Measurements from ENCODE around the gene PRPF40A.

DNA sequence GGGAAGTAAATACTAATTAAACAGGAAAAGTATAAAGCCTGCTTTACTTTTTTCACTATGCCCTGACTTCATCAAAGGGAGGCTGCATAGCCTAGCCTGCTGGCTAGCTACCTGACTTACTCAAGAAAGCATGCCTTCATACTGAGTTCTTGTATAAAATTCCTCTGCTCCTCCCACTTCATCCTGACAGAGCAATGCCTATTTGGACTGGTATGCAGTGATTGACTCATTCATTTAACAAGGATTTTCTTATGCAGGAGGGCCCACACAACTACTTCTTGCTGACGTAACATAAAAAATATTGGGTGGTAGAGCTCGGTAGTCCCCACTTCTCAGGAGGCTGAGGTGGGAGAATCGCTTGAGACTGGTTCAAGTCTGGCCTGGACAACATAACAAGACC, 70.5 kb downstream of the PRPF40A start:
- no peak for TF ChIP-seq SIX5 (IDR thresholded peaks at IDR 0.05; ENCODE audit: low read depth, low read length)
- TF ChIP-seq, protein P1, sequence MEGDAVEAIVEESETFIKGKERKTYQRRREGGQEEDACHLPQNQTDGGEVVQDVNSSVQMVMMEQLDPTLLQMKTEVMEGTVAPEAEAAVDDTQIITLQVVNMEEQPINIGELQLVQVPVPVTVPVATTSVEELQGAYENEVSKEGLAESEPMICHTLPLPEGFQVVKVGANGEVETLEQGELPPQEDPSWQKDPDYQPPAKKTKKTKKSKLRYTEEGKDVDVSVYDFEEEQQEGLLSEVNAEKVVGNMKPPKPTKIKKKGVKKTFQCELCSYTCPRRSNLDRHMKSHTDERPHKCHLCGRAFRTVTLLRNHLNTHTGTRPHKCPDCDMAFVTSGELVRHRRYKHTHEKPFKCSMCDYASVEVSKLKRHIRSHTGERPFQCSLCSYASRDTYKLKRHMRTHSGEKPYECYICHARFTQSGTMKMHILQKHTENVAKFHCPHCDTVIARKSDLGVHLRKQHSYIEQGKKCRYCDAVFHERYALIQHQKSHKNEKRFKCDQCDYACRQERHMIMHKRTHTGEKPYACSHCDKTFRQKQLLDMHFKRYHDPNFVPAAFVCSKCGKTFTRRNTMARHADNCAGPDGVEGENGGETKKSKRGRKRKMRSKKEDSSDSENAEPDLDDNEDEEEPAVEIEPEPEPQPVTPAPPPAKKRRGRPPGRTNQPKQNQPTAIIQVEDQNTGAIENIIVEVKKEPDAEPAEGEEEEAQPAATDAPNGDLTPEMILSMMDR (IDR thresholded peaks at IDR 0.05; ENCODE audit: control extremely low read depth in 1 of 3, insufficient read depth in 1 of 3, low read depth in 1 of 3, low read length in 3 of 3) = no peak
- no peak for TF ChIP-seq EP300 (IDR thresholded peaks at IDR 0.05; ENCODE audit: borderline replicate concordance in 1 of 2, low read depth in 2 of 2, low read length in 2 of 2)
- no peak for TF ChIP-seq BACH1 (IDR thresholded peaks at IDR 0.05; ENCODE audit: low read length)
- TF ChIP-seq, protein P2, sequence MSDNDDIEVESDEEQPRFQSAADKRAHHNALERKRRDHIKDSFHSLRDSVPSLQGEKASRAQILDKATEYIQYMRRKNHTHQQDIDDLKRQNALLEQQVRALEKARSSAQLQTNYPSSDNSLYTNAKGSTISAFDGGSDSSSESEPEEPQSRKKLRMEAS (IDR thresholded peaks at IDR 0.05) = no peak
- TF ChIP-seq RAD21 (IDR thresholded peaks at IDR 0.05 in 1 of 2, conservative IDR thresholded peaks at IDR 0.05 in 1 of 2; ENCODE audit: low read depth in 2 of 2, low read length in 2 of 2) = no peak
- TF ChIP-seq ZNF274 (IDR thresholded peaks at IDR 0.05; ENCODE audit: borderline replicate concordance, extremely low read depth, low read length) = no peak
- TF ChIP-seq POLR2A (IDR thresholded peaks at IDR 0.05; ENCODE audit: control extremely low read depth in 1 of 2, low read depth in 2 of 2, low read length in 2 of 2) = no peak
- TF ChIP-seq, protein P3, sequence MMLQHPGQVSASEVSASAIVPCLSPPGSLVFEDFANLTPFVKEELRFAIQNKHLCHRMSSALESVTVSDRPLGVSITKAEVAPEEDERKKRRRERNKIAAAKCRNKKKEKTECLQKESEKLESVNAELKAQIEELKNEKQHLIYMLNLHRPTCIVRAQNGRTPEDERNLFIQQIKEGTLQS (IDR thresholded peaks at IDR 0.05; ENCODE audit: insufficient read depth, low read depth, low read length) = no peak
- no peak for TF ChIP-seq CREB1 (IDR thresholded peaks at IDR 0.05)

Data from H1 (cell line).